ENCODE results near the gene RHOBTB3. TPM values are rescaled to one million over a fixed set of nuclear protein-coding genes. Genes with fewer than 3 reads are reported as not detected.

The RHOBTB3 gene
- total RNA-seq (10 to 100 TPM; 26.5 to 93.0 TPM), polyA plus RNA-seq (ENCODE audit: insufficient read length in 6 of 6) (10 to 100 TPM; 55.0 to 71.7 (median 64.1) TPM)
- long read RNA-seq, donor 1, full-length matches to known transcripts, result 10 of 106 reads
- long read RNA-seq, donor 1, partial matches to known transcripts, result 21 of 106 reads
- long read RNA-seq, donor 1, other reads (novel, unspliced or antisense), result 75 of 106 reads
- long read RNA-seq, donor 2, full-length matches to known transcripts, result 16 of 38 reads
- long read RNA-seq, donor 2, partial matches to known transcripts, result 22 of 38 reads
- long read RNA-seq, donor 2, other reads (novel, unspliced or antisense), result 0 of 38 reads
- long read RNA-seq, donor 3, full-length matches to known transcripts, result 10 of 72 reads
- long read RNA-seq, donor 3, partial matches to known transcripts, result 0 of 72 reads
- long read RNA-seq, donor 3, other reads (novel, unspliced or antisense), result 62 of 72 reads
- long read RNA-seq, donor 4, full-length matches to known transcripts, result 1 of 49 reads
- long read RNA-seq, donor 4, partial matches to known transcripts, result 47 of 49 reads
- long read RNA-seq, donor 4, other reads (novel, unspliced or antisense), result 1 of 49 reads
- long read RNA-seq, donor 5, full-length matches to known transcripts, result 2 of 8 reads
- long read RNA-seq, donor 5, partial matches to known transcripts, result 6 of 8 reads
- long read RNA-seq, donor 5, other reads (novel, unspliced or antisense), result 0 of 8 reads
- long read RNA-seq, donor 6, full-length matches to known transcripts, result 6 of 6 reads
- long read RNA-seq, donor 6, partial matches to known transcripts, result 0 of 6 reads
- long read RNA-seq, donor 6, other reads (novel, unspliced or antisense), result 0 of 6 reads
- long read RNA-seq, donor 7, full-length matches to known transcripts, result 2 of 2 reads
- long read RNA-seq, donor 7, partial matches to known transcripts, result 0 of 2 reads
- long read RNA-seq, donor 7, other reads (novel, unspliced or antisense), result 0 of 2 reads
- long read RNA-seq, donor 8, full-length matches to known transcripts, result 5 of 23 reads
- long read RNA-seq, donor 8, partial matches to known transcripts, result 18 of 23 reads
- long read RNA-seq, donor 8, other reads (novel, unspliced or antisense), result 0 of 23 reads
- long read RNA-seq, donor 9, result 0 reads
- long read RNA-seq, donor 10, partial matches to known transcripts, result 22 of 23 reads
- long read RNA-seq, donor 10, other reads (novel, unspliced or antisense), result 1 of 23 reads
- long read RNA-seq, donor 11, full-length matches to known transcripts, result 4 of 33 reads
- long read RNA-seq, donor 11, partial matches to known transcripts, result 29 of 33 reads
- long read RNA-seq, donor 11, other reads (novel, unspliced or antisense), result 0 of 33 reads
- long read RNA-seq, donor 12, full-length matches to known transcripts, result 4 of 9 reads
- long read RNA-seq, donor 12, partial matches to known transcripts, result 5 of 9 reads
- long read RNA-seq, donor 12, other reads (novel, unspliced or antisense), result 0 of 9 reads

- Histone ChIP-seq H3K27ac (peak within 1 kb of the TSS; percentile 77 to 96), H3K4me3 (peak within 1 kb of the TSS; percentile 61 to 67), H3K36me3 (no peaks in the 10 kb centered on the region), H3K9me3 (no peaks in the 10 kb centered on the region), H3K27me3 (peaks cover 0 to 18% of the 10 kb centered on the region in 2 donors), H3K4me1 (peaks cover 30 to 46% of the 10 kb centered on the region in 2 donors)
- intact Hi-C loops (cut with DNase I), result no loop called here
- no peak for TF ChIP-seq CTCF (IDR thresholded peaks at IDR 0.05)
- peak; percentile 87 to 93 (median 91) for DNase-seq
- peak; percentile 75 for ATAC-seq
Measured at GRCh38 chr5:95730730-95731570, at the start of gene RHOBTB3. RHOBTB3 (plus strand) TSS chr5:95731336; CDS start chr5:95731683, 347 bp downstream.

GRCh38 chr5:95682891-95683290, 48.2 kb upstream of the RHOBTB3 start, which contains the start of gene SPATA9:
SPATA9 (minus strand) TSS chr5:95682991; CDS start chr5:95682854, 137 bp downstream.
- DNase-seq, result no peak
- TF ChIP-seq CTCF (IDR thresholded peaks at IDR 0.05), result no peak
- intact Hi-C loops (cut with DNase I), result no loop called here
- ATAC-seq, result no peak
- H3K9me3 ChIP-seq, result no peaks in the 10 kb centered on the region
- no peaks in the 10 kb centered on the region for H3K36me3 ChIP-seq
- H3K4me1 ChIP-seq, result no peaks in the 10 kb centered on the region
- no peaks in the 10 kb centered on the region for H3K27me3 ChIP-seq
- no peak within 1 kb of the TSS for H3K27ac ChIP-seq
- H3K4me3 ChIP-seq, result no peak within 1 kb of the TSS

DNA sequence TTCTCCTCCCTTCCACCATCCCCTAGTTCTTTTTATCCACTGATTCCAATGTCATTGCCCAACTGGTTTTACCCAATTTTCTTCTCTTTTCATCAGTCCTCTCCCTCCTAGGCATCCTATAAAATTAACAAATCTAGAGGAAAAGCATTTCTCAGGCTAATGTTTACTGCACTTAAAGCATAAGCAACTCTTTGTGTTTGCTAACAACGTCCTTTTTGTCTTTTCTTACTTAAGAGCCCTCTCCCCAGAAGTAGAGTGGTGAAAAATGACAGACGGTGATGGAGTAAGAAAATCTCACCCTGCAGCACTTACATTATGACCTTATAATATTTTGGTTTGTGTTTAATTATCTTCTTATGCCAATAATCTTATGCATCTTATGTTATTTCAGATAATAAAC, 46.8 kb upstream of the RHOBTB3 start:
- no peaks in the 10 kb centered on the region for H3K27me3 ChIP-seq
- TF ChIP-seq CTCF (IDR thresholded peaks at IDR 0.05), result no peak
- no peak overlapping the region for H3K27ac ChIP-seq
- no peak overlapping the region for H3K4me3 ChIP-seq
- DNase-seq (no peak), ATAC-seq (no peak)
- intact Hi-C loops (cut with DNase I), result no loop called here
- no peaks in the 10 kb centered on the region for H3K9me3 ChIP-seq
- H3K36me3 ChIP-seq, result no peaks in the 10 kb centered on the region
- no peaks in the 10 kb centered on the region for H3K4me1 ChIP-seq

GRCh38 chr5:95686651-95687050, 44.5 kb upstream of the RHOBTB3 start:
- Histone ChIP-seq H3K27ac (no peak overlapping the region), H3K4me3 (no peak overlapping the region), H3K9me3 (no peaks in the 10 kb centered on the region), H3K27me3 (no peaks in the 10 kb centered on the region), H3K4me1 (no peaks in the 10 kb centered on the region), H3K36me3 (no peaks in the 10 kb centered on the region)
- no peak for DNase-seq
- TF ChIP-seq CTCF (IDR thresholded peaks at IDR 0.05), result no peak
- ATAC-seq, result no peak
- intact Hi-C loops (cut with DNase I), result no loop called here
